Measurements from ENCODE around the gene HOXB4.

HOXB4 gene

DNA sequence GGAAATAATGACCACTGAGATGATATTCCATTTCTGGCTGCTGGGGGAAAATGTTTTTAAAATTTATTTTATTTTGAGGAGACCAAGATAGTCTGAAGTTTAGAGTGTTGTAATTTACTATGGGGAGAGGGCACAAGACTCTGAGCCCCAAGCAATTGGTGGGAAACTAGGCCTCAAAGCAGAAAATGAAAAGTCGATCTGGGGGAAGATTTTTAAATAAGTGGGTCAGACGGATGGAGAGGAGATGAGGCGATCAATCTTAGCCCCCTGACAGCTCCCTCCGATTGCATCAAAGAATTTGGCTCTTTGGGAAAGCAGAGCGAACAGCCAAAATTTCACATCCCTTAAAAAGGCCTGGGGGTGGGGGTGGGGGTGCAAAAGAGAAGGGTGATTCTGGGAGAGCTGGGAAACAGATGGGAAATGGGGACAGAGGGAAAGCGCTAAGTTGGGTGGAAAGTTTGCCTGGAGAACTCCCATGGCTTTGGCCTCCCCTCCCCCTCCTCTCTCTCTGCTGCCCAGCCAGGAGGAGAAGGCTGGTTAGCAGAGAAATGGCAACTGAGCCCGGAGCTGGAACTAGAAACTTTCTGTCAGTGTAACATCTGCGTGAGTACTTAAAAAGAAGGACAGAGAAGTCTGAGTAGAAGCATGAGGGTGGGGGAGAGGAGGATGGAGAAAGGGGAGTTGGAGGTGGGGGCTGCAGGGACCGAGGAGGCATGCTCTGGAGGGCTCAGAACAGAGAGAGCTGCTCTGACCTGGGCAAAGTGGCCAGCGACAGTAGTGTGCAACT, 31.8 kb downstream of the HOXB4 start:
- no peak for DNase-seq

DNA sequence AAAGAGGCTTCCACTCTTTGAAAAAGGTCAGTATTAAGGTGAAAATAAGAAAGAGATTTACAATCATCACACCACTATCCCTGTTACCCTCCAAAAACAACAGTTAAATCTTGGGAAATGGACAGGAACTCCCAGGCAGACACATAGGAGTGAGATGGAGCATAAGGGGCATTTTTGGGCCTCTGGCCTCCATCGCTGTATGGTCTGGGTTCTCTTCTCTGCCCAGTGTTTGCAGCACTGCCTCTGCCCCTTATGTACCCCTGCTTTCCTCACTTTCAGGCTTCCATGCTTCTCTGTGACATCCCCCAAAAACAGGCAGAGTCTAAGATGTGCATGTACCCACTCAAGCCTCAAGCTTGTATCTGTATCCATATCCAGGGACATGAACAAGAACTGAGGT, 32.6 kb downstream of the HOXB4 start:
- DNase-seq: no peak

DNA sequence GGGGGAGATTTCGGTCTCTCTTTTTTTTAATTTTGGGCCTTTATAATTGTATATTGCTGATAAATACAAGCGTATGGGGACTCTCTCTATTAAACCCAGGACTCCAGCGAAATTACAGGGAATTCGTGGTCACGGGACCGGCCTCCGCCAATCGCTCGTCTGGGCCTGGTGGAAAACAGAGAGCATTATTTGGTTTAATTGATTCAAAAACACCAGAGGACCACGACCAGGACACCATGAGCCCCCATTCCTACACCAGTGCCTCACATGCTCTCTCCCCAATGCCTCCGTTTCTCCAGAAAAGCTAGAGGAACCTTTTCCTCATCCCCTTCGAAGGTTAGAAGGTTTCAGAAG, 33.2 kb downstream of the HOXB4 start, which contains the start of gene HOXB2:
TSS of gene HOXB2 (minus strand) at position 88 of the 354 bp plus-strand sequence. CDS start 198 bp downstream, outside the sequence.
- no peak for DNase-seq

DNA sequence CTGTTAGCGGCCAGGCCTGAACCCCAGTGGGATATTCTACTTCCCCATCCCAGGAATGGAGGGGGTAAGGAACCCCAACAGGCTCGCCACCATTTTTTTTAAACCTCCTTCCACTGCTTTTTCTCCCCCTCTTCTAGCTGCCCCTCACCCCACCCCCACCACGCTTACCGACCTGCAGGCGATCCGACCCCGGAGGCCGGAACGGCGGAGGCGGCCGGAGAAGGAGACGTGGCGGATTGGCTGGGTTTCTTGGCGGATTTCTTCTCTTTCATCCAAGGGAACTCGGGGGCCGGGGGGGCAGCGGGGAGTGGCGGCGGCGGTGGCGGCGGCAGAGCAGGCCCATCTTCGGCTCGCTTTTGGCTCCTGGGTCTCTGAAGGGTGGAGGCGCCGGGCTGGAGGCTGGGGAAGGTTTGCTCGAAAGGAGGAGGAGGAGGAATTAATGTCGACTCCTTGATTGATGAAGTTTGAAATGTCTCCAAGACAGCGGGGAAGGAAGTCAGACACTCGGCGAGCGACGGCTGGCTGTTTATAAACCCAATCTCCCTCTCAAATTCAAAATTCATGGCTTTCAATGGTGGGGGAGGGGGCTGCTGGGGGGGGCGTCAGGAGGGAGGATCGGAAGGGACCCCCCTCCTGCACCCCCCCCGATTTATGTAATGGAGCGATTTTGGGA, 33.7 kb downstream of the HOXB4 start:
- DNase-seq: peak in 1 of 3 donors; percentile 35

GRCh38 chr17:48543854-48544348, 34.2 kb downstream of the HOXB4 start:
- peak in 1 of 3 donors; percentile 44 for DNase-seq

DNA sequence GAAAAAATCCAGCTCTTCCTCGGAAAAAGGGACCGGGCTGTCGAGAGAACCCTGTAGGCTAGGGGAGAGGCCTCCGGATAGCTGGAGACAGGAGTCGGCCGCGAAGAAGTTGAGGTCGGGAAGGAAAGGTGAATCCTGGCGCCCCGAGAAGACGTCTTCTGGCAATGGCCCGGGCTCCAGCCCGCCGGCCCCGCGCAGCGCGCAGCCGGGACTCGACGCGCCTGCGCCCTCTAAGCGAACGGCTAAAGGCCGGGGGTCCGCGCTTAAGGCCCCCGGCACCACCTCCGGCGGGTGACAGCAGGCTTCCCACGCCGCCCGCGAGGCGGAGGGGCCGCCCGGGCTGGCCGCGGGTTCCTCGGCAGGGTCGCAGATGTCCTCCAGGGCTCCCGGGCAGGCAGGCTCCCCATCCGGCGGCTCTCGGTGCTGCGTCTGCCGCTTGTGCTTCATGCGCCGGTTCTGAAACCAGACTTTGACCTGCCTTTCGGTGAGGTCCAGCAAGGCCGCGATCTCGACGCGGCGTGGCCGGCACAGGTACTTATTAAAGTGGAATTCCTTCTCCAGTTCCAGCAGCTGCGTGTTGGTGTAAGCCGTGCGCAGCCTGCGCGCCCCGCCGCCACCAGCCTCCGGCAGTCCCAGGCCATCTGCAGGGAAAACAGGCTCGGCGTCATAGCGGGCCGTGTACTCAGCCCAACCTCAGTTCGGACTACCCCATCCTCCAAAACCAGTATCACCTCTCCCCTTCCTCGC, 34.9 kb downstream of the HOXB4 start:
- DNase-seq: peak; percentile 44 to 68 (median 60)

- DNase-seq: no peak
Measured at GRCh38 chr17:48542698-48543106, 35.4 kb downstream of the HOXB4 start.

DNA sequence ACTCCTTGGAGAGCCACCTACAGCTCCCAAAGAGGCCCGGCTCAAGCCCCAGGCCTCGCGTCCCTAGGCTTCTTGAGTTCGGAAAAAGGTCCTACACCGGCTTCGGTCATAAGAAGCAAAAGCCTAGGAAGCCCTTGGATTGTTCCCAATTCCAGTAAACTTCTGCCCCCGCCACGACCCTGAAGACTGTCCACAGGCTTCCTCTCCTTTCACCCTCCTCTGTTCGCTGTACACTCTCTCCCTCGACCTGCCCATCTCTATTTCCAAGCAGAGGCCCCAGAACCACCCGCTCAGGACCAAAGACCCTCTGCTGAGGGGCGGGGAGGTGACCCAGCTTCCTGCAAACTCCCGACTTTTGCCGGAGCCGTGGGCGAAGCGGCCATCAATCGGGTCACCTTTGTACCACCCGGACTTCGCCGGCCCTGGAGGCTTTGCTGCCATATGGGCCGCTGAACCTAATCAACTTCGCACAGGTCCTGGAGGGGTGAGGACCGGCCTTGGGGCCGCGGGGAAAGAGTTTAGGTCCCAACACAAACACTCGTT, 36.0 kb downstream of the HOXB4 start:
- no peak for DNase-seq

- DNase-seq: peak in 1 of 3 donors; percentile 50
Measured at GRCh38 chr17:48541577-48542113, 36.5 kb downstream of the HOXB4 start.

DNA sequence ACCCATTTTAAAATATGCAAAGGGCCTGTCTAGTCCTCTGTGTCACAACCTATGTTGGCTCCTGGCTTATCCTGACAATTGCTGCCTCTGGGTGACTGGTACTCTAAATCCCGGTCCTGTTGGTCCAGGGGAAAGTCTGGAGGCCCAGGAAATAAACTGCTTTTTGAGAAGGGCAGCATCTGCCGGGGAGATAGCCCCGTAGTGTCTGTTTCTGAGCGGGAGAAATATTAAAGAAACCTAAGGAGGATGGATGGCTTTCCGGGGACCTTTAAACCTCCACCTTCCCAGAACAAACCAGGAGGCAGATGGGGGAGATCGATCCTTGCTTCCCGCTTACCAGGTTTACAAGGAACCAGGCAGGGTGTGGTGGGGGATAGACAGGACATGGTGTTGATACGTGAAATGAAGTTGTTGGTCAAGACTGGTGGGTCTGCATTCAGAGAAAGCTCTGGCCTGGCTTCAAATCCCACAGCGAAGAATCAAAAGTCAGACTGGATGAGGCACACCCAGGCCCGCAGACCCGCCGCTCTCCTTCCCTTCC, 37.0 kb downstream of the HOXB4 start:
- no peak for DNase-seq

DNA sequence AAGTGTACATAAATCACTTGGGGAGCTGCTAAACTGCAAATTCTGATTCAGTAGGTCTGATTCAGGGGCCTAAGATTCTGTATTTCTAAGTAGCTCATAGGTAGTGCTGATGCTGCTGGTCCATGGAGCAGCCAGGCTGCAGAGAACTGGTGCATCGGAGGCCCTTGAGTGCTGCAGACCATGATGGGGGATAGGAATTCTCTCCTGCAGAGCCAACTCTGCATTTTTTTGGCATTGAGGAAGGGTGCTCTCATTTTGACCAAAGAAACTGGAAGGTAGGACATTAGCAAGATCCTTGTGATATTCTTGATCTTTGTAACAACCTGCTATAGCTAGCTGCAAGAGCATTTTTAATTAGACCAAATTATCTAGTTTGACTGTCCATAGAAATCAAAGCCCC, 37.9 kb downstream of the HOXB4 start:
- DNase-seq: no peak

DNA sequence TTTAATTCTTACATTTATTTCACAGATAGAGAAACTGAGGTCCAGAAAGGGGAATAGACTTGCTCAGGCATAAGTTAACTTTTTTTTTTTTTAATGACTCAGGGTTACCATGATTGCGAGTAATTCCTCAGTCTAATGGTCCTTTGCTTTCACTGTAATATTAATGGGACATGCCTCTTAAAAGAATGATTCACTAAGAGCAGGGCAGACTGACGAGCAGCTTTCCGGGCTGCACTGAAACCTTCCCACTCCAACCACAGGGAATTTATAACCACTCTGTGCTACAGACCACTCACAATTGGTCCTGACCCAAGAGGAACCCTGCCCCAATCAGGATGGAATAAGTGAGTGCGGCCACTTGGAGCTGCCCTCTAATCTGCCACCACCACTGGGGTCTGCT, 39.0 kb downstream of the HOXB4 start:
- DNase-seq: peak in 2 of 3 donors; percentile 27 to 47

- DNase-seq: no peak
Measured at GRCh38 chr17:48537316-48537715, 40.8 kb downstream of the HOXB4 start.

- peak in 2 of 3 donors; percentile 35 to 38 for DNase-seq
Measured at GRCh38 chr17:48535793-48536559, 42.2 kb downstream of the HOXB4 start.

- no peak for DNase-seq
Measured at GRCh38 chr17:48532261-48532660, 45.9 kb downstream of the HOXB4 start.

DNA sequence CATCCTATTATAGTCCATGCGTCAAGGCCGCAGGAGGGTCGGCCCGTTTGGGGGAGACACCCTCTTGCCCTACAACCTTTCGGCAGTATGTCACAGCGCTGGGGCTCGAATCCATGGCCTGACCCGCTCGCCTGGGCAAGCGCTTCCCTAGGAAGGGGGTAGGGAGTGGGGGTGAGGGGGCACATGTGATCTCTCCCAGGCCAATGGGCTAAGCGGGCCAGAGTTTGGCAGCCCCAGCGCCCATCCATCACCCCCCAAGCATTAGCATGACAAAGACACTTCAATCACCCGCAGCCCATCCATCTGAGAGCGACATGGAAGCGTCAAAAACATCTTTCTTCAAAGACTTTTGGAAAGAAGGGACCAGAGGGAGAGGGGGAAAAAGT, 47.3 kb downstream of the HOXB4 start, which contains the start of gene HOXB1:
TSS of gene HOXB1 (minus strand) at position 125 of the 386 bp plus-strand sequence. CDS start at position 18, 107 bp downstream.
- DNase-seq: no peak

DNA sequence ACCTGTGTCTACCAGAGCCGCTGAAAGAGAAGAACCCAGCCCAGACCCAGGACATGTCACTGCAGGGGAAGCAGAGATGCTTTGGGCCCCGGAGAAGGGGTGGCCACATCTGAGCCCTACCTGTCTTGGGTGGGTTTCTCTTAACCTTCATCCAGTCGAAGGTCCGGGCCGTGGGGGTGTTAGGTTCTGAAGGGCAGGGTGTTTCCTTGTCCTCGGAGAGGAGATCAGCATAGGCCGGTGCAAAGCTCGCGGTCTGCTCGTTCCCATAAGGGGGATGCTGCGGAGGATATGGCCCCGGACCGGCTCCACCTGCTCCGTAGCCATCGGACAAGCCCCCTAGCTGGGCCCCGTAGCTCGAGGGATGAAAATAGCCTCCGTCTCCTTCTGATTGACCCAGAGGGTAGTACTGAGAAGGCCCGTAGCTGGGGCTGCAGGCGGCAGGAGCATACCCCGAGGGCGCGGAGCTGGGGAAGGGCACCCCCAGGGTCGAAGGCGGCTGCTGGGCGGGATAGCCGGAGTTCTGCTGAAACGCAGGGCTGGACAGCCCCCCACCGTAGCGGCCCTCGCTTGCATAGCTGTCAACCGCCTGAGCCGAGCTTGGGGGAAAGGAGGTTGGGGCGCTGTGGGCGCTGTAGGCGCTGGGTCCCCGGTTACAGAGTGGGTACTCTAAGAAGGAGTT, 47.8 kb downstream of the HOXB4 start:
- no peak for DNase-seq

GRCh38 chr17:48529683-48530009, 48.5 kb downstream of the HOXB4 start:
- no peak for DNase-seq

- DNase-seq: no peak
Measured at GRCh38 chr17:48528936-48529682, 49.0 kb downstream of the HOXB4 start.

All from suppressor macrophage treated with lipopolysaccharide for 1 hour (primary cell).